ENCODE data around the gene RHEBL1. TPM values are rescaled to one million over a fixed set of nuclear protein-coding genes. Genes with fewer than 3 reads are reported as not detected.

Gene RHEBL1
- total RNA-seq, 5 donors from 2014 or later (not counting 1 experiment from before 2014, with no cell fraction given): 2.3 to 5.3 (median 2.5) TPM

DNA sequence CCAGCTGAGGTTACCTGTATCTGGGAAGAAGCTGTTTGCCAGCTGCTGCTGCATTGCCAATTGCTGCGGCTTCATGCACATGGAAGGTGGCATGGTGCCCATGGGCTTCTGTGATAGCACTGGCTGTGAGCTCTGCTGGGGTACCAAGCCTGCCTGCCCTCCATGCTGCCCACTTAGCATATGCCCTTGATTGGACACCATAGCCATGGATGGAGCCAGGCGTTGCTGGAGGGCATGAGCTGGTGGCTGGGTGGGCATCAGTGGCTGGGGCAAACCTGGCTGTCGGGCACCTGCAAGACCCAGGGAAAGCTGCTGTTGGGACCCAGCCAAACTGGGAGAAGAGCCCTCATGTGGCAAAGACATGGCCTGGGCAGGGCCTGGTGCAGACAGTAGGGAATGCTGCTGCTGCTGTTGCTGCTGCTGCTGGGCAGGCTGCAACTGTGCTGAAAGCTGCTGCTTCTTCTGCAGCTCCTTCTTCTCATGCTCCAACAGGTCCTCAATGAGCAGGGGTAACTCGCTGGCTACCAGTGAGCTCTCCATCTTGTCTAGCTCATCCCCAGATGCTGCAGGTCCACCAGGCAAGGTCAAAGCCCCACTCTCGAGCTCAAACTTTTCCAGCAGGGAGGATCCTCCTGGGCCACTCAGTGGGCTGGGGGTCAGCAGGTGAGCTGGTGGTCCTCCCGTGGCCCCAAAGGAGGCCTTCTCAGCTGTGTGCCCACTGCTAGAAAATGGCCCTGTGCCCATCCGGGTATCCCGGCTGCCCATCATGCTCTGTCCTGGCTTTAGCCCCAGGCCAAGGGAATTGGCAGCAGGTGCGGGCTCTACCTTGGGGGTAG is 32.5 kb downstream of the RHEBL1 start:
- no peak overlapping the region for H3K27ac Mint-ChIP-seq
- WGBS (ENCODE audit: insufficient coverage): 93% methylated on average over 6 of the region's 9 CpGs
- peaks cover 35% of the 10 kb centered on the region for H3K36me3 Mint-ChIP-seq
- CTCF ChIA-PET: interaction anchor here in 1 of 2 donors (0.5 to 1.0 kb wide), 2 partner anchors 11 to 137 kb away, joined by 3 to 4 read pairs; no protein-coding TSS in a partner anchor
- ATAC-seq (replicated peaks in 1 of 4): no peak
- Histone ChIP-seq H3K27me3 (replicated peaks in 1 of 2; ENCODE audit: control insufficient read depth in 2 of 2, extremely low read depth in 1 of 2, insufficient read depth in 2 of 2, low read length in 1 of 2) (no peaks in the 10 kb centered on the region), H3K27ac (ENCODE audit: low read length) (no peak overlapping the region), H3K4me3 (ENCODE audit: control insufficient read depth in 1 of 2, extremely low read depth in 1 of 2, low read length in 1 of 2) (no peak overlapping the region), H3K36me3 (ENCODE audit: control insufficient read depth in 2 of 2, extremely low read depth in 1 of 2, insufficient read depth in 1 of 2, low read length in 1 of 2) (peaks cover 38 to 89% of the 10 kb centered on the region in 2 donors), H3K9me3 (no peaks in the 10 kb centered on the region), H3K4me1 (ENCODE audit: control insufficient read depth in 1 of 2, extremely low read depth in 1 of 2, insufficient read depth in 2 of 2, low read length in 2 of 2) (no peaks in the 10 kb centered on the region)
- no peaks in the 10 kb centered on the region for H3K27me3 Mint-ChIP-seq
- H3K4me1 Mint-ChIP-seq: peaks cover 0 to 6% (median 0%) of the 10 kb centered on the region in 3 donors
- no peak overlapping the region for H3K4me3 Mint-ChIP-seq
- no peak for DNase-seq
- no peaks in the 10 kb centered on the region for H3K9me3 Mint-ChIP-seq
- POLR2A ChIA-PET: interaction anchor here (0.6 to 0.7 kb wide), 2 partner anchors 18 to 294 kb away, joined by 3 read pairs; no protein-coding TSS in a partner anchor

GRCh38 chr12:49036029-49036428 is 33.8 kb downstream of the RHEBL1 start:
- no peaks in the 10 kb centered on the region for H3K27me3 ChIP-seq (replicated peaks in 1 of 2; ENCODE audit: control insufficient read depth in 2 of 2, extremely low read depth in 1 of 2, insufficient read depth in 2 of 2, low read length in 1 of 2)
- H3K4me1 Mint-ChIP-seq: peaks cover 0 to 6% (median 0%) of the 10 kb centered on the region in 3 donors
- CTCF ChIA-PET: interaction anchor here (0.6 to 1.1 kb wide), 2 partner anchors 8 to 79 kb away, joined by 3 to 4 read pairs; partner anchors contain the start of gene ARF3 (in 1 of the 2)
- no peaks in the 10 kb centered on the region for H3K27me3 Mint-ChIP-seq
- peaks cover 35 to 83% of the 10 kb centered on the region in 2 donors for H3K36me3 ChIP-seq (ENCODE audit: control insufficient read depth in 2 of 2, extremely low read depth in 1 of 2, insufficient read depth in 1 of 2, low read length in 1 of 2)
- H3K27ac ChIP-seq (ENCODE audit: low read length): no peak overlapping the region
- peaks cover 33% of the 10 kb centered on the region for H3K36me3 Mint-ChIP-seq
- 57% methylated on average over 2 of the region's 4 CpGs for WGBS (ENCODE audit: insufficient coverage)
- ATAC-seq (replicated peaks in 1 of 4): no peak
- H3K4me3 Mint-ChIP-seq: no peak overlapping the region
- POLR2A ChIA-PET: interaction anchor here in 1 of 2 donors (0.6 kb wide), 1 partner anchor 9 kb away, joined by 3 read pairs; no protein-coding TSS in a partner anchor
- no peaks in the 10 kb centered on the region for H3K9me3 ChIP-seq
- no peak overlapping the region for H3K4me3 ChIP-seq (ENCODE audit: control insufficient read depth in 1 of 2, extremely low read depth in 1 of 2, low read length in 1 of 2)
- DNase-seq: no peak
- H3K27ac Mint-ChIP-seq: no peak overlapping the region
- H3K9me3 Mint-ChIP-seq: no peaks in the 10 kb centered on the region
- peaks cover 0 to 4% of the 10 kb centered on the region in 2 experiments for H3K4me1 ChIP-seq (ENCODE audit: control insufficient read depth in 1 of 2, extremely low read depth in 1 of 2, insufficient read depth in 2 of 2, low read length in 2 of 2)

GRCh38 chr12:49034286-49034622 is 35.5 kb downstream of the RHEBL1 start:
- ATAC-seq (replicated peaks in 1 of 4) (no peak), DNase-seq (no peak)
- H3K36me3 ChIP-seq (ENCODE audit: control insufficient read depth in 2 of 2, extremely low read depth in 1 of 2, insufficient read depth in 1 of 2, low read length in 1 of 2): peaks cover 21 to 74% of the 10 kb centered on the region in 2 donors
- Mint-ChIP-seq H3K9me3 (no peaks in the 10 kb centered on the region), H3K4me3 (no peak overlapping the region), H3K27ac (no peak overlapping the region), H3K27me3 (no peaks in the 10 kb centered on the region), H3K4me1 (peaks cover 0 to 6% (median 0%) of the 10 kb centered on the region in 3 donors), H3K36me3 (peaks cover 32% of the 10 kb centered on the region)
- CTCF ChIA-PET: no interaction called here
- H3K4me1 ChIP-seq (ENCODE audit: control insufficient read depth in 1 of 2, extremely low read depth in 1 of 2, insufficient read depth in 2 of 2, low read length in 2 of 2): peaks cover 0 to 4% of the 10 kb centered on the region in 2 experiments
- H3K9me3 ChIP-seq: no peaks in the 10 kb centered on the region
- no peaks in the 10 kb centered on the region for H3K27me3 ChIP-seq (replicated peaks in 1 of 2; ENCODE audit: control insufficient read depth in 2 of 2, extremely low read depth in 1 of 2, insufficient read depth in 2 of 2, low read length in 1 of 2)
- no peak overlapping the region for H3K4me3 ChIP-seq (ENCODE audit: control insufficient read depth in 1 of 2, extremely low read depth in 1 of 2, low read length in 1 of 2)
- H3K27ac ChIP-seq (ENCODE audit: low read length): no peak overlapping the region
- POLR2A ChIA-PET: no interaction called here
- 98% methylated on average over 4 of the region's 4 CpGs for WGBS (ENCODE audit: insufficient coverage)

GRCh38 chr12:49033611-49034285 is 36.0 kb downstream of the RHEBL1 start:
- Histone ChIP-seq H3K27ac (ENCODE audit: low read length) (no peak overlapping the region), H3K36me3 (ENCODE audit: control insufficient read depth in 2 of 2, extremely low read depth in 1 of 2, insufficient read depth in 1 of 2, low read length in 1 of 2) (peaks cover 20 to 74% of the 10 kb centered on the region in 2 donors), H3K9me3 (no peaks in the 10 kb centered on the region), H3K4me1 (ENCODE audit: control insufficient read depth in 1 of 2, extremely low read depth in 1 of 2, insufficient read depth in 2 of 2, low read length in 2 of 2) (peaks cover 0 to 4% of the 10 kb centered on the region in 2 experiments), H3K4me3 (ENCODE audit: control insufficient read depth in 1 of 2, extremely low read depth in 1 of 2, low read length in 1 of 2) (no peak overlapping the region), H3K27me3 (replicated peaks in 1 of 2; ENCODE audit: control insufficient read depth in 2 of 2, extremely low read depth in 1 of 2, insufficient read depth in 2 of 2, low read length in 1 of 2) (no peaks in the 10 kb centered on the region)
- DNase-seq: no peak
- Mint-ChIP-seq H3K4me3 (no peak overlapping the region), H3K36me3 (peaks cover 31% of the 10 kb centered on the region), H3K9me3 (no peaks in the 10 kb centered on the region), H3K27me3 (no peaks in the 10 kb centered on the region), H3K27ac (no peak overlapping the region), H3K4me1 (peaks cover 0 to 6% (median 0%) of the 10 kb centered on the region in 3 donors)
- ChIA-PET POLR2A (no interaction called here), CTCF (no interaction called here)
- 97% methylated on average over 12 of the region's 12 CpGs for WGBS (ENCODE audit: insufficient coverage)
- no peak for ATAC-seq (replicated peaks in 1 of 4)

DNA sequence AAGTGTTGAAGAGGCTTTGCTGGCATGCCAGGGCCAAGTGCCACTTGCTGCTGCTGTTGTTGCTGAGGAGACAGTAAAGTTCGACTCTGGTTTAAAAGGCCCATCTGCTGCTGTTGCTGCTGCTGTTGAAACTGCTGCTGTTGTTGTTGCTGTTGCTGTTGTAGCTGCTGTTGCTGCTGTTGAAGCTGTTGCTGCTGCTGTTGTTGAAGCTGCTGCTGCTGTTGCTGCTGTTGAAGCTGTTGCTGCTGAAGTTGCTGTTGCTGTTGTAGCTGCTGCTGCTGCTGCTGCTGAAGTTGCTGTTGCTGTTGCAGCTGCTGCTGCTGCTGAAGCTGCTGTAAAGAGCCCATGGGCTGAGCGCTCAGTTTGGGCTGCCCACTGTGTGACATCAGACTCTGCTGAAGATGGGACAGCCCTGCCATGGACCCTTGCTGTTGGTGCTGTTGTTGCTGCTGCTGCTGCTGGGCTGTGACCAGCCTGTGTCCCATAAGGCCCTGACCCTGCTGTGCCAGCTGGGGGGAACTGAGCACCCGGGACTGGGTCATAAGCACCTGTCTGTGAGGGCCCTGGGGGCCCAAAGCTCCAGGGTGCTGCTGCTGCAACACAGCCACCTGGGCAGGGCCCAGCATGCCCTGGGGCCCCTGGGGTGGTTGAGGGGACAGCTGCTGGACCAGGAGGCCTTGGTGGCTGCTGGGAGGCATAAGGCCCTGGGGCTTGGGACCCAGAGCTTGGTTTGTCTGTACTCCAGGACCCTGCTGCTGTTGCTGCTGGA is 36.9 kb downstream of the RHEBL1 start:
- POLR2A ChIA-PET: no interaction called here
- Histone ChIP-seq H3K4me3 (ENCODE audit: control insufficient read depth in 1 of 2, extremely low read depth in 1 of 2, low read length in 1 of 2) (no peak overlapping the region), H3K27me3 (replicated peaks in 1 of 2; ENCODE audit: control insufficient read depth in 2 of 2, extremely low read depth in 1 of 2, insufficient read depth in 2 of 2, low read length in 1 of 2) (no peaks in the 10 kb centered on the region), H3K36me3 (ENCODE audit: control insufficient read depth in 2 of 2, extremely low read depth in 1 of 2, insufficient read depth in 1 of 2, low read length in 1 of 2) (peaks cover 16 to 74% of the 10 kb centered on the region in 2 donors), H3K9me3 (no peaks in the 10 kb centered on the region), H3K27ac (ENCODE audit: low read length) (no peak overlapping the region), H3K4me1 (ENCODE audit: control insufficient read depth in 1 of 2, extremely low read depth in 1 of 2, insufficient read depth in 2 of 2, low read length in 2 of 2) (peaks cover 0 to 4% of the 10 kb centered on the region in 2 experiments)
- Mint-ChIP-seq H3K9me3 (no peaks in the 10 kb centered on the region), H3K27ac (no peak overlapping the region), H3K4me1 (peaks cover 0 to 6% (median 0%) of the 10 kb centered on the region in 3 donors), H3K36me3 (peaks cover 33% of the 10 kb centered on the region), H3K27me3 (no peaks in the 10 kb centered on the region), H3K4me3 (no peak overlapping the region)
- ATAC-seq (replicated peaks in 1 of 4): no peak
- DNase-seq: no peak
- WGBS (ENCODE audit: insufficient coverage): 92% methylated on average over 3 of the region's 3 CpGs
- CTCF ChIA-PET: interaction anchor here in 1 of 2 donors (0.6 kb wide), 1 partner anchor 75 kb away, joined by 4 read pairs; the partner anchor contains the start of gene ARF3

- POLR2A ChIA-PET: no interaction called here
- Mint-ChIP-seq H3K4me1 (peaks cover 0 to 6% (median 0%) of the 10 kb centered on the region in 3 donors), H3K27ac (no peak overlapping the region), H3K27me3 (no peaks in the 10 kb centered on the region), H3K9me3 (no peaks in the 10 kb centered on the region), H3K36me3 (peaks cover 38% of the 10 kb centered on the region), H3K4me3 (no peak overlapping the region)
- ATAC-seq (replicated peaks in 1 of 4) (no peak), DNase-seq (no peak)
- WGBS (ENCODE audit: insufficient coverage): 93% methylated on average over 4 of the region's 4 CpGs
- Histone ChIP-seq H3K4me3 (ENCODE audit: control insufficient read depth in 1 of 2, extremely low read depth in 1 of 2, low read length in 1 of 2) (no peak overlapping the region), H3K9me3 (no peaks in the 10 kb centered on the region), H3K27me3 (replicated peaks in 1 of 2; ENCODE audit: control insufficient read depth in 2 of 2, extremely low read depth in 1 of 2, insufficient read depth in 2 of 2, low read length in 1 of 2) (no peaks in the 10 kb centered on the region), H3K4me1 (ENCODE audit: control insufficient read depth in 1 of 2, extremely low read depth in 1 of 2, insufficient read depth in 2 of 2, low read length in 2 of 2) (peaks cover 0 to 4% of the 10 kb centered on the region in 2 experiments), H3K27ac (ENCODE audit: low read length) (no peak overlapping the region), H3K36me3 (ENCODE audit: control insufficient read depth in 2 of 2, extremely low read depth in 1 of 2, insufficient read depth in 1 of 2, low read length in 1 of 2) (peaks cover 12 to 74% of the 10 kb centered on the region in 2 donors)
- CTCF ChIA-PET: no interaction called here
Observed at GRCh38 chr12:49032276-49032675, 37.5 kb downstream of the RHEBL1 start.
